ENCODE data around the gene HSPA2.
"Not testable (repeated sequence)": the region's sequence is repeated elsewhere in the genome, so short reads cannot be mapped to it uniquely, and the experiment has no call there.

HSPA2 gene

GRCh38 chr14:64566651-64567122, 26.1 kb downstream of the HSPA2 start:
- no peak for DNase-seq

- no peak for DNase-seq
These were observed 28.6 kb downstream of the HSPA2 start for GRCh38 chr14:64569138-64569631.

DNA sequence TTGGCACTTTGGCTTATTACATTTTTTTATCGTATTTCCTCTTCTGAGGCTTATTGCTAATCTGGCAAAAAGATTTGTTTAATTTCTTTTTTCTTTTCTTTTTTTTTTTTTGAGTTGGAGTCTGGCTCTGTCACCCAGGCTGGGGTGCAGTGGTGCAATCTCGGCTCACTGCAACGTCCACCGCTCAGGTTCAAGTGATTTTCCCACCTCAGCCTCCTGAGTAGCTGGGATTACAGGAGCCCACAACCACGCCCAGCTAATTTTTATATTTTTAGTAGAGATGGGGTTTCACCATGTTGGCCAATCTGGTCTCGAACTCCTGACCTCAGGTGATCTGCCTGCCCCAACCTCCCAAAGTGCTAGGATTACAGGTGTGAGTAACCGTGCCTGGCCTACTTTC, 29.1 kb downstream of the HSPA2 start:
- DNase-seq = not testable (repeated sequence)

DNA sequence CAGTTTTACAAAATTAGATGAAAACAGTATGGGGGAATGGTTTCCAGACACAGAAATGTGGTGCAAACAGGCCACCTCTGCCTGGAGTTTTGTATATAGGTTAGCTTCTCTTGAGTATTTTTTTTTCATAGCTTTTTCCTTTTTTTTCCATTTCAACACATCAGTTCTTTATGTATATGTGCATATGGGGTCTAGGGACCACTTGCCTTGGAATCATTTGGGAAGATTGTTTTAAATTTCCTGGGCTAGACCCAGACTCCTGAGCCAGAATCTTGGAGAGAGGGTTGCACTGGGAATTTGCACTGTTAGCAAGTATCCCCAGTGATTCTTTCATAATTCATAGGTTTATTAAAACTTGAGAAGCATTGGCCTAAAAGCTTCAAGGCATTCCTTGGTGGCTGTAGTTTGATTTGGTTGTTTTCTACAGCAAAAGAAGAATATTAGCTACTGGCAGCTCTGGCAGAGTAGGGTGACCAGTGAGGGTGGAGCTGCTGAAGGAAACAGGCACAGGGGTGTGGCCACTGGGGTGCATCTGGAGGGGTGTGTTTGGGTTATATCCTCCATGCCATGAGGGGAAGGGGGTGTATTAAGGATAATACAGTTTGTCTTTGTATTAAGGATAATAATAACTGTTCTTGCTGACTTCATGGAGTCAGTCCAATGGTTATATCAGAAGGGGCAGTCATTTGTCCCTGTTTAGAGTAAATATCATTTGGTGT, 32.0 kb downstream of the HSPA2 start:
- DNase-seq = no peak

GRCh38 chr14:64573109-64573508, 32.6 kb downstream of the HSPA2 start:
- no peak for DNase-seq

DNA sequence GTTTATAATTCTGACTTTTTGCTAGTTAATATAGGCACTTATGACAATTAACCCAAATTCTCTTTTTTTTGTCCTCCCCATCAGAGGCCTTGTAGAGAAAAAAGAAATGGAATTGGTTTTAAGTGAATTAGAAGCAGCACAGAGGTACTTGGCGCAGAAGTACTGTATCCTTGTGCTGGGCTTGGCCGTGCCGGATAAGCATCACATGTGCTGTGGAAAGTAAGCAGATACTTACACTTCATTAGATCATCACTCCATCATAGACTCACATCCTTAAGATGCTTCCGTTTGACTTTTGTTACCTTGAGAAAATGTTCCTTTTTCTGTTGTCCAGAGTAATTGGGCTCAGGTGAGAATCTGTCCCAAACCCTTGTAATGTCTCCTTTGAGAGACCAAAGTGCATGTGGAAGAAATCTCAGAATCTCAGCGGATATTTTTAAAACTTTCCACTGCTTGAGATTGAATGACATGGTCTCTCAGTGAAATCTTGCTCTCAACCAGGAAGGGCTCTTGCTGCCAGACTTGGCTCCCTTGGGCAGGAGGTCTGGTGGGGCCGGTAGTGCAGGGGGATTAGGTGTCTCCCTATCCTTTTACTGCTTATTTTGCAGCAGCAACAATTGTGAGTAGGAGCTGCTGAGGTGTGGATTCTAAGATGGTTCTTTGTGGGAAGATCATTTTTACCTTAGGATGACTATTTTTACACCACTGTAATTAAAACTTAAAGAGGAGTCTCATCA, 34.0 kb downstream of the HSPA2 start:
- no peak for DNase-seq

GRCh38 chr14:64577211-64577610, 36.7 kb downstream of the HSPA2 start:
- no peak for DNase-seq

- no peak for DNase-seq
These were observed 39.9 kb downstream of the HSPA2 start for GRCh38 chr14:64580467-64580866.

DNA sequence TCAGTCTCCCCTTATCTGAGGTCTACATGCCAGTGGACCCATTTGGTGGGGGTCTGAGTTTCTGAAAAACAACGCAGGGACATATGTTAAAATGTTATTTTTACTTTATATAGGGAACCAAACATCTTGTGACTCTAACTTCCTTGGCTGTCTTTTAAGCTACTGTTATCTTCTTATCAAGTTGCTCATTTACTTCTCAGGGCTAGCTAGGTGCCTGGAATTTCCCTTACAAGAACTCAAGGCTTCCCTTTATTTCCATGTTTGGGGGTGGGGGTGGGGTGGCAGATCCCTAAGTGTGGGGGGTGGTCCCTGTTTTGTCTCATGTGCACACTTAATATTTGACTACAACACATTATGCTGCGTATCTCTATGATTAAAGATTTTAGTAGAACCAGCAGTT, 40.8 kb downstream of the HSPA2 start:
- DNase-seq = no peak

GRCh38 chr14:64581817-64582216, 41.3 kb downstream of the HSPA2 start:
- DNase-seq = no peak

GRCh38 chr14:64584190-64584589, 43.6 kb downstream of the HSPA2 start:
- no peak for DNase-seq

DNA sequence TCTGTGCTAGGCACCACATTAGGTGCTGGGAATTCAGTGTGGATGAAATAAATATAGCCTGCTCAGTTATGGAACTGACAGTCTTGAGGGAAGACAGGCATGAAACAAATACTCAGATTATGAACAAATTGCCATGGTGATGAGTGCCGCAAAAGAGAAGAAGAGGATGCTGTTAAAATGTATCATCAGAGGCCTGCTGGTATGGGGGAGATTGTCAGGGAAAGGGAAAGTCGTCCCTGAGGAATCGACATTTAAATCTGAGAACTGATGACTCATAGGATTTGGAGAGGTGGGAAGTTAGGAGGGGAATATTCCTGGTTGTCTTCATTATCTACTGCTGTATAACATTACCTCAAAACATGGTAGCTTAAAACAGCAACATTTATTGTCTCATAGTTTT, 51.3 kb downstream of the HSPA2 start:
- DNase-seq = no peak

Data from activated T-cell treated with anti-CD3 and anti-CD28 coated beads, Interleukin-2, amount 50 U/mL, for 1 hour (primary cell).